GM21360 (cell line): ENCODE results near the gene ELP2.
"Not testable (repeated sequence)": the region's sequence is repeated elsewhere in the genome, so short reads cannot be mapped to it uniquely, and the experiment has no call there.

Source experiments
- ATAC-seq: cut with Tn5 transposase; IDR thresholded peaks from one replicate; pipeline ENCODE4 v1.9.1; 2021; ENCODE audit warnings: mild to moderate bottlenecking, moderate library complexity; ENCODE audit not compliant: unreplicated experiment

Gene ELP2

DNA sequence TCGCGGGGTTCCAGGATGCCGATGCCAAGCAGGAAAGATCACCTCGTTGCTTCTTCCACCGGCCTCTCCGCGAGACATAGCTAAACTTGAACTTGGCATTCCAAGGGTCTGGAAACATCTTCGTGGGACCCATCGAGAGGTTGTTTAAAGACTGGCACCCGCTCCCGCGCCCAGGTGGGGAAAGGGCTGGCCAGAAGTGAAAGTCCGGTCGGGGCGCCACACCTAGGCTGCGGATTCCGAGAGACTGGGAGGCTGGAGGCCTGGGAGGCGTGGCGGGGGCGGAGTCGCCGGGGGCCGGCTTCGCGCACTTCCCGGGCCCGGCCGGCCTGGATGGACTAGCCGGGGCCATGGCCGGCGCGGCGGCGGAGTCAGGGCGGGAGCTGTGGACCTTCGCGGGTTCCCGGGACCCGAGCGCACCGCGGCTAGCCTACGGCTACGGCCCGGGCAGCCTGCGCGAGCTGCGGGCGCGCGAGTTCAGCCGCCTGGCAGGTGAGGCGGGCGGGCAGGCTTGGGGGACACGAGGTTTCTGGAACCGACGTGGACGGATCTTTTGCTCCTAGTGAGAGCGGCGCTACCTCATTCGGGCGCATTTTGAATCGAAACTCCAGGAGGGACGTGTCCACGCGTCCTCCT is 57.6 kb downstream of the ELP2 start, which contains the start of gene MOCOS:
Gene MOCOS (plus strand): TSS at position 305 of the 633 bp plus-strand sequence. CDS start 43 bp downstream, at position 348.
- ATAC-seq, result no peak

DNA sequence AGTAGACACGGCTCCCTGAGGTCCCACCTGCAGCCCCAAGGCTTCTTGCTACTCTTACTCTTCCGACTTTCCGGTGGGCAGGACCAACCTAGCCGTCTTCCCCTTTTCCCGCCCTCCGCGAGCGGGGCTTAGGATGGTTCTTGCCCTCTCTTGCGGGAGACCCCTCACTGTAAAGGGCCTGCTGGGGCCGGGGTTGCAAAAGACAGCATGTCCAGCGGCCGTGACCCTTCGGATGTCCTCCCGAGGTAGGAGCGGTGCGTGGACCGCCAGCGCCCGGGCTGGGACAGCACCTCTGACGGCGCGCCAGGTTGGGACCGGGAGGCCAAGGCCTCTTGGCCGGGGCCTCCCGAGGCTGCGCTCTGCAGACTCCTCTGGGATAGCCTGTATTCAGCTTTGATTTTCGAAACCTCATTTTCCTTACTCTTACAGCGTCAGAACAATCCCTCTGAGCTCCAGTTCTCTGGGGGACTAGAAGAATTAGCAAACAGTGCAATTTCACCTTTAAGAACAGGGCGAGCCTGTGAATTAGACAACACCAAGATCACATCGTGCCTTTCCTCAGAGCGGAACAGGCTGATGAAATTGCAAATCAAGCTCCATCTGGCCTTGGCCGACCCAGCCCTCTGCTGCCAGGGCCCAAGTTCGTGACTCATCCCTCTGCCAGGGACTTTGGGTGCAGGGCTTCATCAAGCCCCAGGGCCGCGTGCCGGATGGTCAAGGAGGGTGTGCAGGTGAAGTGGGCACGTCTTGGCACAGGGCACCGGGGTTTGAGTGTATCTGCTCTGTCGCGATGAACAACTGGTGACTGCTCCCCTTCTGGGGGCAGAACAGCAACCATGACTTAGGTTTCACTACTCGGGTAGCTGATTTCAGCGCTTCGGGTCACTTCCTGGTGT is 58.4 kb downstream of the ELP2 start:
- no peak for ATAC-seq

DNA sequence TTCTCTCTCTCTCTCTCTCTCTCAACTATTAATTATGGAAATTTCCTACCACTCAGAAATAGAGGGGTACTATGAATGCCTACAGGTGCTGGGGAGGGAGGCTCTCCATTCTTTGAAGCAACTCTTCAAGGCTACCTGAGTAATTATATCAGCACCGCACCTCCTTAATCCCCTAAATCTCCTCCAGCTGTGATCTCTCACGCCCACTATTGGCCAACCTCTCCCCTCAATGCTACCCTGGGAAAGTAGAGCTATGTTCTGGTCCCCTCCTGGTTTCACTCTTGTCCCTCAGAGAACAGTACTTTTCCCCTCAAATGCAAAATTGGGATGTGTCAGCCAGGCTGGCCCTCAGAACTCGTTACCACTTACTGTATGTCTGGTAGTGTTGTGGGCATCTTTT is 59.2 kb downstream of the ELP2 start:
- ATAC-seq, result no peak

DNA sequence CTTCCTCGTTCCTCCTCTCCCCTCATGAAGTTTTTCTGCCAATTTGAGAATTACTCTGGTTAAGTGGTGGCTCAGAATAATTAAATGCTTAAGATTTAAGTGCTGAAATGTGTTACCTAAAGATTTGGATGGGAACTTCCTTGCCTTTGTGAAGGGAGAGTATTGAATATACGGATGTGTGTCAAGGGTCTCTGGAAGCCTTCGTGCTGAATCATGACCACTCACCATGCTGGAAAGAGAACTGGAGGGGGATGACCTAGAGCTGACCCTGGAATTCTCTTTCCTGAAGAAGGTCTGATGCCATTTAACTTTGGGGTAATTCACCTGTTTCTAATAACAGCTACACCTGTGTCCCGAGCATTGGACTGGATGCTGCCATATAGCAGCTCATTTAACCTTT is 59.8 kb downstream of the ELP2 start:
- ATAC-seq, result no peak

DNA sequence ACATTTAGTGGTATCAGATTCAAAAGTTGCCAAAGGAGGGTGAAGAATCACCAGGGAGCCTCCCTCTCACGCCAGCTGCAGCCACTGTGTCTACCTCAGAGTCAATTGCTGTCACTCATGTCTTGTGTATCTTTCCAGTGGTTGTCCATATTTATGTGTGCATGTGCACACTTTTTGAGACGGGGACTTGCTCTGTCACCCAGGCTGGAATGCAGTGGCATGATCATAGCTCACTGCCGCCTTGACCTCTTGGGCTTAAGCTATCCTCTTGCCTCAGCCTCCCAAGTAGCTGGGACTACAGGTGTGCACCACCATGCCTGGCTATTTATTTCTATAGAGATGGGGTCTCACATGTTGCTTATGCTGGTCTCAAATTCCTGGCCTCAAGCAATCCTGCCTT is 61.6 kb downstream of the ELP2 start:
- ATAC-seq, result no peak

DNA sequence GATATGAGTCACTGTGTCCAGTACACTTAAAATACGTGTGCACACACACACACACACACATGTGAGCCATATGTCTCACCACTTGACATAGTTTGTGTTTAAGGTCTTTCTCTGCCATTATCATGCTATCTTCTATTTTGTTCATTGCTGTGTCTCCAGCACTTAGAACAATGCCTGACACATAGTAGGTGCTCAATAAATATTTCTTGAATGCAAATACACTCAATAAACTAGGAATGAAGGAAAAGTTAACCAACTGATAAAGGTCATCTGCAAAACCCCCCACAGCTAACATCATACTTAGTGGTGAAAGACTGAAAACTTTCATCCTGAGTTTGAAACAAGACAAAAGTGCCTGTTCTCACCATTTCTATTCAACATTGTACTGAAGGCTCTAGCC is 62.0 kb downstream of the ELP2 start:
- ATAC-seq, result no peak

DNA sequence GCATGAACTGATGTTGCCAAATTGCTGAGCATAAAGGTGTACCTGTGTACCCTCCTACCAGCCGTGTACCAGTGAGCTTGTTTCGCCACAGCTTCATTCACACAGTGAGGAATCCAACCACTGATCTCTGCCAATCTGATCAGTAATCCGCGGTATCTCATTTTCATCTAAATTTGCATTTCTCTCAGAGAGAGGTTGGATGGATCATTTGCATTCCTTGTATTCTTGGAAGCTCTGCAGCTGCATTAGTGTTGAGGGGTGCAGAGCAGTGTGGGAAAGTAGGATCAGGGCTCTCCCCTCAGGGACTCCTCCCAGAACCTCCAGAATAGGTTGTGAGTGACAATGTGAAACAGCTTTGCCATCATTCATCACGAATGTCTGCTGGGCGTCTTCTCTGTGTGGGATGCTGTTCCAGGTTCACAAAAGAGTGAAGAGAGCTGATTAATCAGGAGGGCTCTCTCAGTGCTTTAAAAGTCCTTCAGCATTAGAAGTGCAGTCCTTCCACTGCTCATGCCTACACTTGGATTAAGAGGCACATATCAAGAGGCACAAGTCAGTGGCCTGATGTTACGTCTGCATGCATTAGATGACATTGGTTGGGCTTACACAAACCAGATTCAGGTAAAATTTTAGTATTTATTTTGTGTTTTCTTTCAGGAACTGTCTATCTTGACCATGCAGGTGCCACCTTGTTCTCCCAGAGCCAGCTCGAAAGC is 65.1 kb downstream of the ELP2 start:
- no peak for ATAC-seq

DNA sequence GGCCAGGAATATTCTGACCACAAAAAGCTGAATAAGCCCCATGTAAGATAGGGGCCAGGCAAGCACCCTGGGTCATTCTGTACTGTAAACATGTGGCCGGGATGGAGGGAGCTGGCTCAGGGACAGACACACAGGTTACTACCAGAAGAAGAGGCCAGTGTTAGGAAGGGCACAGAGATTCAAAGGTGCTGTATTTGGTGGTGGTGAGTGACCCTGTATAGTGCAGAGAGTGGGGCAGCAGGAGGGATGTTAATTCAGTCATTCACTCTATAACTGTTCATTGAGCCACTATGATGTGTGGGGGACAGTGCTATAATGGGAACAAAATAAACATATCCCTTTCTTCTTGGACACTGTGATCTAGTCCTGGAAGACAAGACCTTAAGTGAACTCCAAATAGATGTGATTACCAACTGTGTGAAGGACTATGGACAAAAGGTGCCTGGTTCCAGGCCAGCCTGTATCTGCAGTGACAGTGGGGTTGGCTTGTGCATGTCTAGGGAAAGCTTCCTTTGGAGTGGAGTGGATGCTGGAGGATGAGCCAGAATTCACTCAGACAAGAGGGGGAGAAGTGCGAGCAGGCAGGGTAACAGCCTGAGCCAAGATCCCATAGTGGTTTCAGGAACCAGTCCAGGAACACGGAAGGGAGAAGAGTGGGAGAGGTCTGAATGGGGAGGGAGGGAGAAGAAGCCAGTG is 65.9 kb downstream of the ELP2 start:
- ATAC-seq, result no peak

DNA sequence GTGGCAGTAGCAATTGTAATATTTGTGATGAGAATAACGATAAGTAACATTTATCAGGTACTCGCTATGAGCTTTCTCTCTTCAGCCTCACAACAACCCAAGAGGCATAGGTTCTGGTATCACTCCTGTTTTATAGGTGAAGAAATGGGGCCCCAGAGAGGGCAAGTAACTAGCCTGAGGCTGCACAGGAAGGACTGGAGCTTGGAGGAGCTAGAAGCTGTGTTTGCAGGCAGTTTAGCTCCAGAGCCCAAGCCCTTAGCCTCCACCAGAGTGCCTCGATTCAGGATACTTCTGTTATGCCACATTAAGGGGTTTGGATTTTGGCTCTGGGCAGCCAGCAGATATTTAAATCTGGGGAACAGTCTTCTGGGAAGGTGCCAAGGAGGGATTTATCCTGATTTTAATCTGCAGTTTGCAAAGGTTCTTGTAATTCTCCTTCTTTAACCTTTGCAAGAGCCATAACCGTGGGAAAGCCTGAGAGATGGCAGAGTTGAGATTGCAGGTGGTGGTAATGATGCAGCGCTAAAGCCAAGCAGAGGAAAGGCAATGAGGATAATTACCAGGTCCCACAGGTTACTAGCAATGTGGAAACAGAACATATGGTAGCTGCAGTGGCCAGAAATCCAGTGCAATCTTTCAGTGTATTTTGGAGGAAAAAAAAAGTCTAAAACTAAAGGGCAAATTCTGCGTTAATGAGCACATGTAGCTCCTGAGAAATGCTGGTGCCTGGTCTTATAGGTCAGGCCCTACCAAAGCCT is 66.7 kb downstream of the ELP2 start:
- ATAC-seq, result no peak

DNA sequence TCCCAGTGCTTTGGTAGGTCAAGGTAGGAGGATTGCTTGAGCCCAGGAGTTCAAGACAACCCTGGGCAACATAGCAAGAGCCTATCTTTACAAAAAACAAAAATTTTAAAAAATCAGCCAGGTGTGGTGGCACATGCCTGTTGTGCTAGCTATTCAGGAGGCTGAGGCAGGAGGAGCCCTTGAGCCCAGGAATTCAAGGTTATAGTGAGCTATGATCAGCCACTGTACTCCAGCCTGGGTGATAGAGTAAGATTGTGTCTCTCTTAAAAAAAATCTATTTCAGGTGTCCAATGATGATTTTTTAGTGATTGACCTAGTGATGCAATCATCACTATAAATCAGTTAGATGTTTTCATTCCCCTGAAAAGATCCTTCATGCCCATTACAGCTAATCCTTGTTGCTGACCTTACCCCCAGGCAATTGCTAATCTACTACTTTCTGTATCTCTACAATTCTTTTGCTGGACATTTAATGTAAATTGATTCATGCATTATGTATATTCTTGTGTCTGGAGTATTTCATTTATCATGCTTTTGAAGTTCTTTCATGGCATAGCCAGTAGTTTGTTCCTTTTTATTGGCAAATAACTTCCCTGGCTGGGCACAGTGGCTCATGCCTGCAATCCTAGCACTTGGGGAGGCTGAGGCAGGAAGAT is 67.9 kb downstream of the ELP2 start:
- ATAC-seq, result no peak

DNA sequence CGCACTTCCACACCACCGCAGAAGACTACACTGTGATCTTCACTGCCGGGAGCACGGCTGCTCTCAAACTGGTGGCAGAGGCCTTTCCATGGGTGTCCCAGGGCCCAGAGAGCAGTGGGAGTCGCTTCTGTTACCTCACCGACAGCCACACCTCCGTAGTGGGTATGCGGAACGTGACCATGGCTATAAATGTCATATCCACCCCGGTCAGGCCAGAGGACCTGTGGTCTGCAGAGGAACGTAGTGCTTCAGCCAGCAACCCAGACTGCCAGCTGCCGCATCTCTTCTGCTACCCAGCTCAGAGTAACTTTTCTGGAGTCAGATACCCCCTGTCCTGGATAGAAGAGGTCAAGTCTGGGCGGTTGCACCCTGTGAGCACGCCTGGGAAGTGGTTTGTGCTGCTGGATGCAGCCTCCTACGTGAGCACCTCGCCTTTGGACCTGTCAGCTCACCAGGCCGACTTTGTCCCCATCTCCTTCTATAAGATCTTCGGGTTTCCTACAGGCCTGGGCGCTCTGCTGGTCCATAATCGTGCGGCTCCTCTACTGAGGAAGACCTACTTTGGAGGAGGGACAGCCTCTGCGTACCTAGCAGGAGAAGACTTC is 70.1 kb downstream of the ELP2 start:
- no peak for ATAC-seq

DNA sequence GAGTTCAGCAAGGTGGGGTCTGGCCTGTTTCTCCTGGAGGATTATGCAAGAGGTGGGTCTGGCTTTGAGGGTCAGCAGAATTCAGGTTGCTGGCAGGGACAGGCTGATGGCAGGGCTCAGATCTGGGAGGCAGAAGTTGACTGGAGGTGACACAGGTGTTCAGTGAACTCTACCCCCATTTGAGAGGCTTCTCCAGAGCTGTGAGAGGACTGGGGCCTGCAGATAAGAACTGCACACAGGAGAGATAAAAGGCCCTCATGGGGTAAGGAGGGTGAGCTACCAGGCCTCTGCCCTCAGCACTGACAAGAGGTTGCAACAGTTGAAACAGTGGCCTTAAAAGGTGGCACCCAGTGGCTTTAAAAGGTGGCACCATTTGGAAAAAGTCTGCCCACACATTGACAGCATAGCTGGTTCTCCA is 70.7 kb downstream of the ELP2 start:
- no peak for ATAC-seq

DNA sequence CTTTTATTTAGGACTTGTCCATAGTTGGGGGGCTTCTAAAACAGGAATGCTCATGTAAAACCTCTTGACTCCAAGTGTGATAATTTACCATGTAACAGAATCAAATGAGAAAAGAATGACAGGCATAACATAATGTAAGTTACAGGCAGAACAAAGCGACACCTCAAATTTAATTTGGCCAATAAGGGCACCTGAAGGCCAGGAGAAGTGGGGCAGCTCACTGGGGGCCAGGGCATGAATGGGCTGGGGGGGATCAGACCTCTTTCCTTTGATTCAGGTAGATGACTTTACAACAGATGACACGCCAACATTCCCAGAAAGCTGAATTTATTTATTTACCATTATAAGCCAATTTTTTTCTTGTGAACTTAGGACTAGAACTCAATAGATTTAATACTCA is 72.1 kb downstream of the ELP2 start:
- no peak for ATAC-seq

DNA sequence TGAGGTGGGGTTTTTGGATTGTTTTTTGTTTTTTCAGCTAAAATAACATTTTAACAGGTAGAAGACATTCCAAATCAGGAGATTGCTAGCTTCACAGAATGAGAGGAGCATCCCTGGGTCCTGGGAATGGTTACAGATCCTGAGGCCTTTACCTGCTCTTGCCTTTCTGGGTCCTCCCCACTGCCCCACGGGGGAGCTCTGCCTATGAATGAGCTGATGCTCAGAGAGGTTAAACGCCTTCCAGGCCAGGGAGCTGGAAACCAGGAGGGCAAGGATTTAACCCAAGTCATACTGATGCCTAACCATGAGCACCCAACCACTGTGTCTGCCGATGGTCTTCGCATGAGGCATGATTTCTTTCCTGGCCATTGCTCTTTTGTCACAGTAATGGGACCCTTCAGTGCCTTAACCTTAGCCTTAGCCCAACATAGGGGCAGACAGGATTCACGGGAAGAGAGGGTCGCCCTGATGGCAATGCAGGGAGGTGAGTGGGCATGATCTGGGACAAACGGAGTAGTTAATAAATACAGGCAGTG is 73.7 kb downstream of the ELP2 start:
- ATAC-seq, result no peak

DNA sequence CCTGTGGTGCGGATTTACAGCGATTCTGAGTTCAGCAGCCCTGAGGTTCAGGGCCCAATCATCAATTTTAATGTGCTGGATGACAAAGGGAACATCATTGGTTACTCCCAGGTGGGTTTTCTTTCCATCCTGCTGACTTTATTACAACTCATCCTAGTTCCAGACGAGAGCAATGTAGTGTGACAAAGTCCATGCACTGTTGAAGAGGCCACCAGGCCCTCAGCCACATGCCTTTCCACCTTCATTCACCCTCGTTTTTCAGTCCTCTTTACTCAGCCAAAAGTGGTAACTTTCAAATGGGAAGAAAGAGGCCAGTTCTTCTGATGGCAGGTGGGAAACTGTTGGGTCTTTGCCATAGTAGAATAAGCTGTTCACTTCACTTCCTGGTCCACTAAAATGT is 75.5 kb downstream of the ELP2 start:
- no peak for ATAC-seq

DNA sequence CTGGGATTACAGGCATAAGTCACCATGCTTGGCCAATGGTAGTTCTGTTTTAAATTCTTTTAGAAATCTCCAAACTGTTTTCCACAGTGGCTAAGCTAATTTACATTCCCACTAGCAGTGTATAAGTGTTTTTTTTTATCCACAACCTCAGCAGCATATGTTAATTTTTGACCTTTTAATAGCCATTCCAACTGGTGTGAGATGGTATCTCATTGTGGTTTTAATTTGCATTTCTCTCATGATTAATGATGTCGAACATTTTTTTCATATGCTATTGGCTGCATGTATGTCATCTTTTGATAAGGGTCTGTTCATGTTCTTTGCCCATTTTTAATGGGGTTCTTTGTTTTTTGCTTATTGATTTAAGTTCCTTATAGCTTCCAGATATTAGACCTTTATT is 77.6 kb downstream of the ELP2 start:
- ATAC-seq, result no peak

DNA sequence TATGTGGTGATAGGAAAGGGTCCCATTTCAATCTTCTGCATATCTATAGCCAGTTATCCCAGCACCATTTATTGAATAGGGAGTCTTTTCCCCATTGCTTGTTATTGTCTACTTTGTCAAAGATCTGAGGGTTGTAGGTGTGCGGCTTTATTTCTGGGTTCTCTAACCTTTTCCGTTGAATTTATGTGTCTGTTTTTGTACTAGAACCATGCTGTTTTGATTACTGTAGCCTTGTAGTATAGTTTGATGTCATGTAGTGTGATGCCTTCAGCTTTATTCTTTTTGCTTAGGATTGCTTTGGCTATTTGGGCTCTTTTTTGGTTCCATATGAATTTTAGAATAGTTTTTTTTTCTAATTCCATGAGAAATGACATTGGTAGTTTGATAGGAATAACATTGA is 78.3 kb downstream of the ELP2 start:
- ATAC-seq, result not testable (repeated sequence)

DNA sequence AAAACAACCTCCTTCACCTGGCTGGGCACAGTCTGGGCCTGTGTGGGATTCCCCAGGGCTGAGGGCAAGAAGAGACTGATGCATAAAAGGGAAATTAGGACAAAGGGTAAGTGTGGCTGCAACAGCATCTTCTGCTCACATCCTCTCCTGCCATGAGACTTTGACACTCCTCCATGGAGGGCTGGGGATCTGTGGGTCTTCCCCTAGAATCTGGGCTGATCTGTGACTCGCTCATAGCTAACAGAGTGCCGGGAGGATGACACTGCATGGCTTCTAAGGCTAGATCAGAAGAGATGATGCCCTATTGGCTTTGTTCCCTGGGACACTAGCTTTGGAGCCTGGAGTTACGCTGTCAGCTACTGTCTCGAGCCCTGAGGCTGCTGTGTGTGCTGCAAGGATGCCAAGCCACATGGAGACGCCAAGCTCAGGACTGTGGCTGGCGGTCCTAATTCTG is 81.9 kb downstream of the ELP2 start:
- ATAC-seq, result no peak
